SK-MEL-5 (cell line): ENCODE data around the gene LAMC1. TPM values are rescaled to one million over a fixed set of nuclear protein-coding genes. Genes with fewer than 3 reads are reported as not detected.

ENCODE experiments used
- DNase-seq: peaks from one replicate; pipeline ENCODE4 v3.0.0-alpha.2; 2016; ENCODE audit warnings: low read depth, low spot score
- in situ Hi-C: cut with HindIII; loops from 2 replicates; pipeline ENCODE4 v1.10.0; 2016; ENCODE audit warnings: low sequenced_read_pairs, high pct_unique_total_duplicates, low pct_unique_long_range_greater_than_20kb
- polyA plus RNA-seq, 2 experiments: library from polyadenylated mRNA; depleted of rRNA; stranded (reverse); fragments of >200 nt; gene quantifications; 2 replicates each; pipeline ENCODE4 v1.2.3, GENCODE V29; 2015
- total RNA-seq: library from RNA; depleted of rRNA; stranded (reverse); fragments of >200 nt; shearing (Covaris generic); gene quantifications from 2 replicates; pipeline ENCODE4 v1.2.3, GENCODE V29; 2014; rRNA removed

The LAMC1 gene
- 114 and 138 TPM in 2 replicates for total RNA-seq
- 157 and 209 TPM in 2 replicates for polyA plus RNA-seq (2015; cell fraction: cytosol; rRNA removed)
- polyA plus RNA-seq (2015; cell fraction: nucleus; rRNA removed) = 47.1 and 60.2 TPM in 2 replicates

DNA sequence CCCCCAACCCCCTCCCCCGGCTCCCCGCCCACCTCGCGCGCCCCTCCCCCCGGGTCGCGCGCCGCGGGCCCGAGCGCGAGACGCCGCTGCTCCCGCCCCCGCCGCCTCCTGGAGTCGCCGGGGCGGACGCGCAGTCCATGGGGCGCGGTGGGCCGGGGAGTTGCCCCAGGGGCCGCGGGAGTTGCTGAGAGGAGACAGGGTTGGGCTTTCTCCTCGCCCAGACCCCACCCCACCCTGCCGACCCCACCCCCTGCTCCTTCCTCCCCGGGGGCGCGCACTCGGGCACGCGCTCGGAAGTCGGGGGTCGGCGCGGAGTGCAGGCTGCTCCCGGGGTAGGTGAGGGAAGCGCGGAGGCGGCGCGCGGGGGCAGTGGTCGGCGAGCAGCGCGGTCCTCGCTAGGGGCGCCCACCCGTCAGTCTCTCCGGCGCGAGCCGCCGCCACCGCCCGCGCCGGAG is at the start of gene LAMC1:
Gene LAMC1, plus strand, starts transcription at position 275 of the 455 bp plus-strand sequence. CDS start 297 bp downstream, outside the sequence.
- peak; percentile 81 for DNase-seq
- in situ Hi-C loops = no loop called here

DNA sequence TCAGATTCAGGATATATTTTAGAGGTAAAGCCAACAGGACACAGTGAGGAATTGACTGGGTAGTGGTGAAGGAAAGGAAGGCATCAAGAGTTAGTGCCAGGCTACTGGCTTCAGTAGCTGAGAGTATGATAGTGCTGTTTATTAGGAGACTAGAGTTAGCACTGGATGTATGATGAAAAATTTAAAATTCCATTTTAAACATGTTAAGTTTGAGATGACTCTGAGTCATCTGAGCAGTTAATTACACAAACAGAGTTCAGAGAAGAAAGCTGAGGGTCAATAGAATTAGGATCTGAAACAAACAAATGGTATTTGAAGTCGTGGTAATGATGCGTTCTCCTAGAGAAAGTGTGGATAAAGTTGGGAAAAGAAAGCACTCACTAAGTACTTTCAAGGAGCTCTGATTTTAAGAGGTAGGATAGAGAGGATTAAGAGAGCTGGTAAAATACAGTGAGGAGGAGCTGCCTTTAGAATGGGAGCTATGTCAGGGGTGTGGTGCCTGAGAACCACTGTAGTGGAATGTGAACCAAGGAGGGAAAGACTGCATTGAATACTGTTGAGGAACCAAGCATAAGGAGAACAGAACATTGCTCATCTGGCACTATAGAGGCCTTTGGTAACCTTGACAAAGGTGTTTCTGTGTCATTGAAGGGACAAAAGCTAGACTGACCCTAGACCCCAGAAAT is 48.6 kb upstream of the LAMC1 start:
- no peak for DNase-seq
- in situ Hi-C loops = no loop called here

DNA sequence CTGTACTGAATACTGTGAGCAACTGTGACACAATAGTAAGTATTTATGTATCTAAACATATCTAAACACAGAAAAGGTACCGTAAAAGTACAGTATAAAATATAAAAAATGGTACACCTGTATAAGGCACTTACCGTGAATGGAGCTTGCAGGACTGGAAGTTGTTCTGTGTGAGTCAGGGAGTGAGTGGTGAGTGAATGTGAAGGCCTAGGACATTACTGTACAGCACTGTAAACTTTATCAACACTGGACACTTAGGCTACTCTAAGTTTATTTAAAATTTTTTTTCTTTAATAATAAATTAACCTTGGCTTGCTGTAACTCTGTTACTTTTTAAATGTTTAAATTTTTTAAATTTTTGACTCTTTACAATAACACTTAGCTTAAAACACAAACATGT is 45.7 kb upstream of the LAMC1 start:
- no peak for DNase-seq

DNA sequence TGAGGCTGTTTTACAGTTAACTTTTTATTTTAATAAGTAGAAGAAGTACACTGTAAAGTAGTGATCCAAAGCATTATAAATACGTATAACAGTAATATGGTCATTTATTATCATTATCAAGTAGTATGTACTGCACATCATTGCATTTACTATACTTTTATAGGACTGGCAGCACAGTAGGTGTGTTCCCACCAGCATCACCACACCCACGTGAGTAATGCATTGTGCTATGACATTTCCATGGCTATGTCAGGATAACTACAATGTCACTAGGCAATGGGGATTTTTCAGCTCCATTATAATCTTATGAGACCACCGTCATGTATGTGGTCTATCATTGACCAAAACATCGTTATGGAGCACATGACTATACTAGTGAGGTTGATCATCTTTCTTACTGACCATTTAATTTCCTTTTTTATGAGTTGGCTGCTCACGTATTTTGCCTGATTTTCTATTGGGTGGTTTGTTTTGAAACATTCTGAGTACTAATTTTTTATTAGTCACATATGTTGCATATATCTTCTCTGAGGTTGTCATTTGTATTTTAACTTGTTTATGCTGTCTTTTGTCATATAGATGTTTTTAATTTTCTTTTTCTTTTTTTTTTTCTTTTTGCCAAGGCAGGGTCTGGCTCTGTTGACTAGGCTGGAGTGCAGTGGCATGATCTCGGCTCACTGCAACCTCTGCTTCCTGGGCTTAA is 44.9 kb upstream of the LAMC1 start:
- in situ Hi-C loops = no loop called here
- DNase-seq = no peak

More for the DNA sequence above, 45.7 kb upstream of the LAMC1 start:
- in situ Hi-C loops = no loop called here

DNA sequence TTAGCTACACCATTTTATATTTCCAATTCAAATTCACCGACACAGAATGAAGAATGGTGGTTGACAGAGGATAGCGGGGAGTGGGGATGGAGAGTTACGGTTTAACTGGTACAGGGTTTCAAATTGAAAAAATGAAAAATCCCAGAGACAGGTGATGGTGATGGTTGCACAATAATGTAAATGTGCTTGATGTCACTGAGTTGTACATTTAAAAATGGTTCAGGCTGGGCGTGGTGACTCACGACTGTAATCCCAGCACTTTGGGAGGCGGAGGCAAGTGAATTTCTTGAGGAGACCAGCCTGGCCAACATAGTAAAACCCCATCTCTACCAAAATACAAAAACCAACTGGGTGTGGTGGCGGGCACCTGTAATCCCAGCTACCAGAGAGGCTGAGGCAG is 39.1 kb upstream of the LAMC1 start:
- in situ Hi-C loops = no loop called here
- no peak for DNase-seq

DNA sequence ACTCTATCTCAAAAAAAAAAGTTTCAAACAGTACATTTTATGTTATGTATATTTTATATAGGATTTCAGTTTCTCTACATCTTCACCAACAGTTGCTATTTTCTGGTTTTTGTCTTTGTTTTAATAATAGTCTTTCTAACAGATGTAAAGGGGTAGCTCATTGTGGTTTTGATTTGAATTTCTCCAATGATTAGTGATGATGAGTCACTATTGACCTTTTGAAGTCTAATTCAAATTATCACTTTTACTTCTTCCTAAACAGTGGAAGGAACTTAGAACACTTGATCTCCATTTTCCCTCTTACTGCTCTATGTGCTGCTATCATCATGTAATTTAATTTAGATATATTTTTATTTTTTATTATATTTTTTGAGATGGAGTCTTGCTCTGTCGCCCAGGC is 38.6 kb upstream of the LAMC1 start:
- no peak for DNase-seq
- in situ Hi-C loops = no loop called here

DNA sequence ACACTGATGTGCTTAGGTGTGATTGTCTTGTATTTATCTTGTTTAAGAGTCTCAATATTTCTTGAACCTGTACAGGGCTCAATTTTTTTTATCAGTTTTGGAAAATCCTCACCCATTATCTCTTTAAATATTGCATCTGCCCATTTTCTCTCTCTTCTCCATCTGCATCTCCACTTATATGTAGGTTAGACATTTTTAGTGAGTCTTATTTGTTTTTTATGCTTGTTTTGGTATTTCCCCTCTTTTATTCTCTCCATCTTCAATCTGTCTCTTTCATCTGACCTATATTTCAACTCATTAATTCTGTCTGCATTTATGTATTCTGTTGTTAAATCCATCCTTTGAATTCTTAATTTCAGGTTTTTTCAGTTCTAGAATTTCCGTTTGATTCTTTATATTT is 37.3 kb upstream of the LAMC1 start:
- no peak for DNase-seq
- in situ Hi-C loops = no loop called here

DNA sequence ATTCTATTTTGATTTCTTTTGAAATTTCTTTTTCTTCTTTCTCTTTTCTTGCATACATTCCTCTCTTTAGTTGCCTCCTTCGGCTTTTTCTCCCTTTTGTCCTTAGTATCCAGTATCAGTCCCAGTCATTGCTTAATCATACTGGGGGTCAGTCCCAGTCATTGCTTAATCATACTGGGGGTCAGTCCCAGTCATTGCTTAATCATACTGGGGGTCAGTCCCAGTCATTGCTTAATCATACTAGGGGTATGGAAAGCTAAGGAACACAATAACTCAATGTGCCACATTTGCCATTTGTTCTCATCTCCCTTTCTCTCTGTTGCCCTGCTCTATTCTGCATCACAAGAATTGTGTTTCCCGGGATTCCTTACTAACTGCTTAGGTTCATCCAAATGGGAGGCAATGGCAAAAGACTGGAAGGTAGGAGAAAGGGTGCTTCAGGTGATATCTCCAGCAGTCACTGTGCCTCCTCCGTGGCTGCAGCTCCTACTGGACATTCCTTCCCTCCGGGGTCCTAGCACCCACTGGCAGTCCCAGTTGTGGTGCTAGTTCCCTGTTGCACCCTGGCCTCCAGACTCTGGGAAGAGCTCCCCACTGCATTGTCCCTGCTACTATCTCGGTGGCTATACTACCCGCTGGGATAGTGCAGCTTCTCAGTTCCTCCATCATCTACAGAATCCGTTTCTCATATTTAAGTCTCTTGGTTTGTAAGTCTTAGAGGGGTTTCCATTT is 32.6 kb upstream of the LAMC1 start:
- DNase-seq = no peak
- in situ Hi-C loops = no loop called here

DNA sequence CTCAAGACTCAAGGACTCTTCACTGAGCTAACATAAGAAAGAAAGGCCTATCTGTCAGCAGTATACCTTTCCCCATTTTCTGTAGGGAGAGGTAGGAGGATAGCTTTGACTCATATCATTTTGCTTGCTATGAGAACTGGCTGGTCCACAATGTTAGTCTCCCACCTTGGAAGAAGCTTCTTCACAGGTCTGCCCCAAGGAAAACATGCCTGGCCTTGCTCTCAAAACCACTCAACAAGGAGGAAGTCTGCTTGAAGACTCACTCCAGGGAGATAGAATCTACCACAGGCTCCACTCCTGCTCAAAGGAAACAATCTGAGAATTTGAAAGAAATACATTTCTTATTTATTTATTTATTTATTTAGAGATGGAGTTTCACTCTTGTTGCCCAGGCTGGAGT is 29.5 kb upstream of the LAMC1 start:
- in situ Hi-C loops = no loop called here
- no peak for DNase-seq

DNA sequence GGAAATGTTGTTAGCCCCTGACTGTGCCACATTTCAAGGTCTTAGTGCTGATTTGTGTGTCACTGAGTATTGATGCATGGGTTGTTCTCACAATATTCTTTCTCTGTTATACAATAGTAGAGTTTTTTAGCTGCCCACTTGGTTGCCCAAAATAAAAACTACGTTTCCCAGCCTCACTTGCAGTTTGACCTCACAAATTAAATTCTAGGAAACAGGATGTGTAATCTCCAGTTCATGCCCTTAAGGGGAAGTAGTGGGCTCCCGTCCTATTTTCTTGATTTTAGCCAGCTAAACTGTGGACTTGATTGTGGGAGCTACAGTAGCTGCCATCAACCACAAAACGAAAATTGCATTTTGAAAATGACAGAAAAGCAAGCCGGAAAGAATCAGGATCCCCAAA is 27.3 kb upstream of the LAMC1 start:
- in situ Hi-C loops = no loop called here
- DNase-seq = no peak

DNA sequence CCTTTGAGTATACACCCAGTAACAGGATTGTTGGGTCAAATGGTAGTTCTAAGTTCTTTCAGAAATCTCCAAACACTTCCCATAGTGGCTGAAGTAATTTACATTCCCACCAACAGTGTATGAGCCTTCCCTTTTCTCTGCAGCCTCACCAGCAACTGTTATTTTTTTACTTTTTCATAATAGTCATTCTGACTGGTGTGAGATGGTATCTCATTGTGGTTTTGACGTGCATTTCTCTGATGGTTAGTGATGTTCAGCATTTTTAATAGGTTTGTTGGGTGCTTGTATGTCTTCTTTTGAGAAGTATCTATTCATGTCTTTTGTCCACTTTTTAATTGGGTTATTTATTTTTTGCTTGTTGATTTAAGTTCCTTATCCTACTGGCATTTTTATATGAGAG is 26.4 kb upstream of the LAMC1 start:
- DNase-seq = no peak
- in situ Hi-C loops = no loop called here

DNA sequence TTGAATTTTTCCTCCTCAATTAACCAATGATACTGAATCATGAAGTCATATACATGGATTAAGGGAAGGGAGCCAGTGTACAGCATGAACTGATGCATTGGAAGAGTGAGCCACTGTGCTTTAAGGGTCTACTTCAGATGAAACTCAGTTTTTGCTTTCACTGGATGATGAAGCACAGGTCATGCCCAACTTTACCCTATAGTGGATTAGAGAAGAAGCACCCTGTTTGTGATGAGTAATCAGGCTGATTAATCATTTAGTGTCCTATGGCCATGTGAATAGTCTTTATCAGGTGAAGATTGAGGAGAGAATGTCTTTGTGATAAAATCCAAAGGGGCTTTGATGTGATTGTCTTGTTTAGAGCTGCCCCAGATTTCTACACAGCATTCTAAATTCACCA is 24.7 kb upstream of the LAMC1 start:
- in situ Hi-C loops = no loop called here
- no peak for DNase-seq

DNA sequence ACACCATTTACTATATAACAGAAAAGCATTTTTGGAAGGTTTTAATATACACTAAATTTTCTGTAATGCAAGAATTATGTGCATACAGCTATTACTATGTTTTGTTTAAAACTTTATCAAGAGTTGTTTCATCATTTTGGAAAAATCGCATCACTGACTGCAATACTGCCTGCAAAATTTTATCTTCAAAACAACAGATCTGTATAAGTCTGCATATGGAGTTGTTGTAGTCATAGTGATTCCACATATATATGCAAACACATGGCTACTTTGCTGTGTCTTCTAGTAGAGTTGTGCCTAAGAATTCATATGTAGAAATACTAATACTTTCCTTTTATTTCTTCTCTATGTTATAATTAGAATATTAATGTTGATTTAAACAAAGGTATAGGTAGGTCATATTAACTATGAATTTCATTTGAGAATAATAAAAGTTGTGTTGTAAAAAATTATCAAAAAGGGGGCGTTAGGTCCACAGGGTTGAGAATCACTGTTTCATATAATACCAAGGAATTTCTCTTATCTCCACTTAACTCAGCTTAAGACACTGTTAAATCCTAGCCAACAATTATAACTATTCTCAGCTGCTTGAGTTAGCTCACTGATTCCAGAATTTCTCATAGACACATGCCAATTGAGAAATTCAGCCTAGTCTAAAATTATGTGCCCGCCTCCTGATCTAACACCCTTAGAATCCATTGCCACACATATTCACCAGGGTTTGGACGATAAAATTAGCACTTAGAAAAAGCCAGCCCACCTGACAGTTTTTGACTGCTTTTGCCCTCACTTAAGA is 22.9 kb upstream of the LAMC1 start:
- in situ Hi-C loops = no loop called here
- DNase-seq = no peak

DNA sequence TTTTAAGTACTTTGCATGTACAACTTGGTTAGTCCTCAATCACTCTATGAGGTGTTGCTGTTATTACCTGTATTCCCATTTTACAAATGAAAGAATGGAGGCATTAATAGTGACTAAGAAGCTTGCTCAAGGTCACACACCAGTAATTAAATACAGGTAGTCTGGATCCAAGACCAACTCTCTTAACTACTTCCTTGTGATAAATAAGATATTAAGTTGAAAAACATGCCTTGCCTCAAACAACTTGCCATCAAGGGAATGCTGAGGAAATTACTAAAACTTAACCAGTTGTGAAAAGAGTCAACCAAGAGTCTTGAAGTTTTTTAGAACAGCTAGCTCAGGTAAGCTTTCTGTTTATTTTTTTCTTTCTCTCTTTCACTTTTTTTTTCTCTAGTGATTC is 21.0 kb upstream of the LAMC1 start:
- DNase-seq = no peak
- in situ Hi-C loops = no loop called here

DNA sequence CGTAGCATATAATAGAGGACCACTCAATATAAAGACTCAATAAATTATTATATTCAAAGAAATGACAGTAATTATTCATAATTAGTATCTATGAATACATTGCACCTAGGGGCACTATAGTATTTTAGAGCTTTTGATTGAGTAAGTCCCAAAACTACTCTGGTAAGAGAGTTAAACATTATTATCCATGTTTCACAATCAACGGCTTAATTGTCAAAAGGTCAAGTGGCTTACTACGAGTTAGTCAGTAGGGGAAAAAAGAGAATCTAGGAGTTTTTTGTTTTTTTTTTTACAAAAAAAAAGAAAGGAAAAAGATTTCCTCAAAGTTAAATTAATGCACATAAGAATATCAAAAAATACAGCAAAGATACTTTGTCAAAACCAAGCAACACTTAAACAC is 20.4 kb upstream of the LAMC1 start:
- in situ Hi-C loops = no loop called here
- no peak for DNase-seq

DNA sequence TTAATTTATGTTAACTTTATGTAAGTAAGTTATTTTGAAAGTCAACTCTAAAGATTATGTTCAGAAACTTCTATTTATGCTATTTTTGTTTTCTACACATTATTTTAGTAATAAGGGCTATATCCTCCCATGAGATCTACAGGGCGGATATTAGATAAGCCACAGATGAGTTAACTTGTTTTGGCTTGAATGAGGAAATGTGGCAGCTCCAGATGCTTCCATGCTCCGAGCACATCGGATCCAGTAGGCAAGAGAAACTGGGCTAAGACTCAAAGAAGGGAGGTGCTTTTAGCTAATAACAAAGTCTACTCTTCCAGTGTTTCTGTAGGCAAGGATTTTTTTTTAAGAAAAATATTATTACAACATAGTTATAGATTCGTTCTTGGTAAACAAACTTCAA is 20.0 kb upstream of the LAMC1 start:
- DNase-seq = no peak
- in situ Hi-C loops = no loop called here

DNA sequence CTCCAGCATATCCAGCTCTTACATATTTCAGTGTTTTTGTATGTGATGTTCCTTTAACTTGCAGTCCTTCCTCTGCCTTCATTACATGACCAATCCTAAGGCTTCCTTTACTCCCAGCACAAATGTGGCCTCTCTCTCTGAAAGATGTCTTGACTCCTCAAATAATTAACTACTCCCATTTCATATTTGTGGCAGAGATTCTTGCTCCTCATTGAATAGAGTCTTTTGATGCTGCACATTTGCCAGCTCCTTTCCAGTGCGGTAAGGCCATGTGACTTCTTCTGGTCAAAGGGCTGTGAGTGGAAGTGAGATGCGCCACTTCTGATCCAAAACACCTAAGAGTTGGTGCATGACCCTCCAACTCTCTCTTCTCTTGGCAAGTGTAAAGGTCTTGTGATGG is 19.1 kb upstream of the LAMC1 start:
- DNase-seq = no peak
- in situ Hi-C loops = no loop called here

DNA sequence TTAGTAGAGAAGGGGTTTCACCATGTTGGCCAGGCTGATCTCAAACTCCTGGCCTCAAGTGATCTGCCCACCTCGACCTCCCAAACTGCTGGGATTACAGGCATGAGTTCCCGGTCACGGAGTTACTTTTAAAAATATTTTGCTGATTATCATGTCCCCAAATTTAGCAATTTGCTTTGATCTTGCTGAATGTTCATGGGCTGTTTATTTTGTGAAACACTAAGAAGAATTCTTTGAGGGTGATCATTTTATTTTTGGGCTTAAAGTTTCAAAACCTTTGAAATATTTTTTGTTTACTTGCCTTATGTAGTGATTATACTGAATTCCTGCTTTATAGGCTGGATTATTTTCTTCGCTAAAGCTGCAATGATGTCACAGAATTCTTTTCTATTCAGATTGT is 11.4 kb upstream of the LAMC1 start:
- DNase-seq = no peak
- in situ Hi-C loops = no loop called here
